ENCODE measurements around the gene GRM7.

Gene GRM7

DNA sequence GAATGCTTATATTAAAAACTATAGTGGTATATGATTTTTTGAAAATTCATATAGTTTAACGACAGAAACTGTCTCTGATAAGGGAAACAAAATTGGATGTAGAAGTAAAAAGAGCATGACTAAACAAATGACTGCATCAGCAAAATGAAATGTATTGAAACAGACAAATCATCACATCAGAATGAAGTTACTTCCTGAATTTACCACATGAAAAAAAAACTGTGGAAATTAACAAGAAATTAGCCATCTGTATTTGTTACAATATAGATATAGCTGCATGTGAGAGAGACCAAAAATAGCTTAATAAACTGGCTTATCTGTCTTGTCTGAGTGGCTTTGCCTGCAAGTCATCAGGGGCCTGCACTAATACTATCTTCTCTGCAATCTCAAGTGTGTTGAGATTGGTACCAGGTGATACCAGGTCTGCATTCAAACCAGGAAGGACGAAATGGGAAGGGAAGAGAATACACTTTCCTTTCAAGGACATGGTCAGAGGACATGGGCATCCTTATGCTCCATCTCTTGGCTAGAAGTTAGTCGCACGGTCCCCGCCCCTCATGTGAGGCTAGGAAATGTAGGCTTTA, 388.7 kb downstream of the GRM7 start:
- DNase-seq = no peak

DNA sequence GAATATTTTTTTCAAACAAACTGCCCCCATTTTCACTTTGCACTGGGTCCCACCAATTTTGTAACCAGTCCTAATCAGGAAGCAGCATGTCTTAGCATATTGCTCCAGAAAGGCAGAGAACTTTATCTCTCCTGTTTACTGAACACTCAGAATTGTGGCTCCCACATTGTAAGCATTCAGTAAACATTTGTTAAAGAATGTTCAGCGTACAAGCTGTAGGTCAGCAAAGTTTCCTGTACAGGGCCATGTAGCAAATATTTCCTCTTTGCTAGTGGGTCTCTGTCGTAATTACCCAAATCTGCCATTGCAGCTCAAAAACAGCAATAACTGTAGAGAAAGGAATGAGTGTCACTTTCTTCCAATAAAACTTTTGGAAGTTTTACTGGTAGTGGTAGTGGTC, 393.3 kb downstream of the GRM7 start:
- no peak for DNase-seq

DNA sequence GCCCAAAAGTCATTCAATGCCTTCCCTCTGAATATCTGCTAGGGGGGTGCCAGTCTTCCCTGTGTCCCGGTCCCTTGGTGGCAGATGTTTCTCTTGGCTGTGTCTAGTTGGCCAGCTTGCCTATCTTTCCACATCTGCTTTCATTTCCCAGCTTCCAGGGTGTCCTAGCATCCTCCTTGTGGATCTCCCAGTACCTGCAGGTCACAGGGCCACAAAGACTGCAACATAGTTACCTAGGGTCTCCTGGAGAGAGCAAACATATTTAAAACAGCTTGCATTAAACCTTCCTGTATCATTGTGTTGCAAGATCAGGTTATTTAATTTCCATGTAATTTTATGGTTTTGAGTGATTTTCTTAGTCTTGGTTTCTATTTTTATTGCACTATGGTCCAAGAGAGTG, 400.1 kb downstream of the GRM7 start:
- no peak for DNase-seq

DNA sequence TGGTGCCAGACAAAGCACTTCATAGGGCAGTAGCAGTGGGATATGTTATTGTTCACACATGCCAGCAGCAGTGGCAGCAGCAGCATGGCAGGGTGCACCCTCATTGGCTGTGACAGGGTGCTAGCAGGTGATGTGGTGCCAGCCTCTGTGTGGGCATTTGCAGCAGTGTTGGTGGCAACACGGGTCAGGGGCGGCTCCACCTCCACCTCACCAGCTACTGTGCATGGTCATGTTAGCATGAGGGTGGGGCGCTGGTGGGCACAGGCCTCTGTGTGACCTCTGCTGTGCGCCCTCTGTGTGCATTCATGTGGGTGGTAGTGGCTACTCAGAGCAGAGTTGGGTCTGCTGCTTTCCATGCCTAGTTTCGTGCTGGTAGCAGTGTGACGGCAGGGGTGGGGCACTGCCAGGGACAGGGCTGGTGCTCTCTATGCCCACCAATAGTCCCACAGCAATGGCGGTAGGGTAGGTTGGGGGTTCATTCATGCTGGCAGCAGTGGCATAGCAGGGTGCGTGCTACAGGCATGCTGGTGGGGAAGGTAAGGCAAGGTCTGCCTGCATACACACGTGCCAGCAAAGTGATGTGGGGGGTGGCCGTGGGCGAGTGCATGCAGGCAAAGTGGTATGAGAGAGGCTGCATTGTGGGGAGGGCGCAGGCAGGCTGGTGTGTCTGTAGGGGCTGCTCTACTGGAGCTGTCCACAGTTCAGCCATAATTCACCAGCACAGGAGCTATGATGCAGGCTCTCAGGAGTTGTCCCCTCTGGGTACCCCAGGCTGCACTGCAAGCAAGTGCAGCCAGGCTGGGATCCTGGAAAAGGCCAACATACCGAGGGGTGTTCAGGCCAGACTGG, 402.7 kb downstream of the GRM7 start:
- no peak for DNase-seq

DNA sequence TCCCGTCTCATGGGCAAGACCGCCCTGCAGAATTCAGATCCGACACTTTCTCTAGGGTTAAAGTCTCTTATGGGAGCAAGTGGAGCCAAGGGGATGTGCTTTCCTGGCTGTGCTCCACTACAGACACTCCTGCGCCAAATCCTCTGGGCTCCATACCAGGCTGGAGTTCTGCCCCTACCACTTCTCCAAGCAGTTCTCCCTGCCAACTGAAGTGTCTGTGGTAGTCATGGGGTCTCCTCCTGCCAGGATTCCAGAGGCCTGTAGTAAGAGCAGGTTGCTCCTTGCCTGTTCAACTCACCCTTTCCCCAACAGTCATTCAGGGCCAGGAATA, 403.2 kb downstream of the GRM7 start:
- no peak for DNase-seq

DNA sequence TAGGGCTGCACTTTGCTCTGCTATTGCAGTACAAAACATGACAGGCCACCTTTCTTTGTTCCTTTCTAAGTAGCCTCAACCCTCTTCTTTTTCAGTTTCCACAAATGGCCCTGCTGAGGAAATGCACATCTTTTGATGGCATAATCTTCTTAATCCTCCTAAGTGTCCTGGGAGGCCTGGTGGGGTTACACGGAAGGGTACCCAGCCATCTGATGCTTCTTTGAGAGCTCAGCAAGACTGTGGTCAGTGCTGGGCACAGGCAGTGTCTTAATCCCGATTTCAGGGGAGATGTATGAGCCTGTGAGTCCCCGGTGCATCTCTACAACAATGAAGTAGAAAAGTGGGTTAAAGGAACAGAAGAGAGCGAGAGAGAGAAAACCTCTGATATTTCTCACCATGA, 404.8 kb downstream of the GRM7 start:
- DNase-seq = no peak

DNA sequence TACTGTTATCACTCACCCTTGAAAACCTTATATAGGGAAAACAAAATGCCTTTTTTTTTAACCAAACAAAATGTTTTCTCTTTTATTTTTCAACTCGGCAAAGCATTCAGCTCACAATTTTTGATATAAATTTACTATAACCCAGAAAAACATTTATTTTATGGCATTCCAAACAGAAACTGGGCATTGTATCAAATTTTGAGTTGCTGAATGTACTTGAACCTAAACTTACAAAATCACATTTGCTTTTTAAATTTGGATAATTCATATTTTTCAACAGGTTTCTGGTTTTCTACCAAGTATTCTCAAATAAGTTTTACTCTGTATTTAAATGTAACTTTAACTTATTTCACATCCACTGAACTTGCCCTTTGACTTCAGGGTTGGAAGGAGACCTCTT, 405.6 kb downstream of the GRM7 start:
- no peak for DNase-seq

DNA sequence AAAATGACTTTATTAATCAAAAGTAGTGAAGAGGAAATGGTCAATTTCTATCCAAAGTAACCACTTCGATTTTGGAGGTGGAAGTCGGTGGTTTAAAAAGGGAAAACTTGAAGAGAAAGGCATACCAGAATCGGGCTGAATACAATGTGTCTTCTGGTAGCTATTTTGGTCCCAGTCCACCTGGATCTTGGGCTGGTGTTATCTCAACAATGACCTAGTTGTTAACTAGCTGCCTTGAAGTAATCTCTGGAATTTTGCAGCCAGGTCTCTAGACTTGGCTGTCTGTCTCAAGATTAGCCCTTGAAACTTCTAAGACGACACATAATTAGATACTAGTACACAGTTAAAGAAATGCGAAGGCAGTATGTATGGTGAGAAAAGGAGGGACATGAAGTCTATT, 409.8 kb downstream of the GRM7 start:
- DNase-seq = no peak

DNA sequence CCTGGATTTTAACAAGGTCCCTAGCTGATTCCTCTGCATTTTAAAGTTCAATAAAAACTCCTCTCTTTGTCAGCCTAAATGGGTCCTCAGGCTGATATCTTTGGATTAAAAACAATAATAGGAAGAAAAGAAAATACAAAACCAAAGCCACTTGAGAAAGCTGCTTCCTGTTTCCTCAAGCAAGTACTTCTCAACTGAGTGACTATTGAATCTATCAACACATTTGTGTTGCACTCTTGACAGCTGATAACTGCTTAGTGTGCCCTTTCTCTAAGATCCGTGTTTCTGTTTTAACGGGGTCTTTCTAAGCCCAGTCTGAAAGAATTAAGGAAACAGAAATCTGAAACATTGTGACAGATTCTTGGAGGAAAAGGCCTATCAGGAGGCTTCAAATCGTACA, 410.7 kb downstream of the GRM7 start:
- DNase-seq = no peak

DNA sequence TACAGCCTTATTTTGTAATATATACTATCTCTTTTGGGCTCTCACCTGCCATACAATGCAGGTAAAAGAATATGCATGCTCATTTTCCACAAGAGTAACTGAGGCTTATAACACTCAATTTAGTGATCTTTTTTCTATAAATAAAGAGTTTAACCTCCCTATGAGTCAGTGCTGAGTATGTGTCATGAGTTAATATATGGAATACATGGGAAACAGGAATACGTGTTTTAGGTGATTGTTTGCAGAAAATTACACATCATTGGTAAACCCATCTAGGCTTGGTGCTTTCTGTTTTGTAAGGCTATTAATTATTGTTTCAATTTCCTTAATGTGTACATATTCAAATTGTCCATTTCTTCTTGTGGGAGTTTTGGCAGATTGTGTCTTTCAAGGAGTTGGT, 411.3 kb downstream of the GRM7 start:
- DNase-seq = no peak

DNA sequence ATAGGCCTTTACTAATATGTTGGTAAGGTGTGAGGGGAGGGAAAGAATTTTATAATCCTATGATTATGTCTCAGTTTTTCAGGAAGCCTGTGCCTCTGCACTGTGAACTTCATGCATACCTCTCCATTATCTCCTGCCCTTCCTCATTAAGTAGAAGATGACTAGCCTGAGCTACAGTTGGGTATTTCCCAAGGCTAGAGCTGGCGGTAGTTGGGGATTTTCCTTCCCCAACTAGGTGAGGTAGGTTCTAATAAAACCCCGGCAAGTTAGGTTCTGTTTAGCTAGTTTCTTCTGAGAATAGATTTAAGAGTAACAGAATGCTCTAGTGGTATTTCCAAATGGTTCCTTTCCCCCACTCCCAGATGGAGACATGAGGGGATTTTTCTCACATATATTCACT, 414.5 kb downstream of the GRM7 start:
- DNase-seq = no peak

DNA sequence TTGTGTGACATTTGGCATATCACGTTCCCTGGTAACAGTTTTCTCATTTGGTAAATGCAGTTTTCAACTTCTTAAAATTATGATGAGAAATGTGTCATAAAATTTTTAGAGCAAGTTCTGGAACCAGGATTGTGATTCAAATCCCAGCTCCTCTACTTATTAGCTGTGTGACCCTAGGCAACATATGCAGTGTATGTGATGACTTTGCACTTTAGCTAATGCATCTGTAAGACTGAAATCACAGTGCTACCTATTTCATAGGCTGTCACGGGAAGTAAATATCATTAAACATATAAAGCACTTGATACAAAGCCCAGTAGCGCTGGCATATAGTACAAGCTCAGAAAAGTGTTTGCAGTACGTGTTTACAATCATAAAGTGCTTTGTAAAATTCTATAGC, 419.4 kb downstream of the GRM7 start:
- DNase-seq = no peak

DNA sequence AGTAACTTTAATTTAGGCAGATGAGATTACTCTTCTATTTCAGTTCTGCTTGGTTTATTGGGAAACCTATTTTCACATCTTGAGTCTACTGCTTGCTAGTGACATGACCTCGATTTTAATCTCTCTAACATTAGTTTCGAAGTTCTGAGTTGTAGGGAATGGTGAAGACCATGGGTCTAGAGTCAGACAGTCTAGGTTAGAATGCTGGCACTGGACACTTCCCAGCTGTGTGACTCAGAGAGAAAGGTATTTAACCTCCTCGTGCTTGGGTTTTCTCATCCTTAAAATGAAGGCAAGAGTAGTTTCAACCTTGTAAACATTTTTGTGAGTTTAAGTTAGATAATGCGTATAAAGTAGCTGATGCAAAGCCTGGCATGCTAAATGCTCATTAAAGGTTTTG, 422.1 kb downstream of the GRM7 start:
- DNase-seq = no peak

DNA sequence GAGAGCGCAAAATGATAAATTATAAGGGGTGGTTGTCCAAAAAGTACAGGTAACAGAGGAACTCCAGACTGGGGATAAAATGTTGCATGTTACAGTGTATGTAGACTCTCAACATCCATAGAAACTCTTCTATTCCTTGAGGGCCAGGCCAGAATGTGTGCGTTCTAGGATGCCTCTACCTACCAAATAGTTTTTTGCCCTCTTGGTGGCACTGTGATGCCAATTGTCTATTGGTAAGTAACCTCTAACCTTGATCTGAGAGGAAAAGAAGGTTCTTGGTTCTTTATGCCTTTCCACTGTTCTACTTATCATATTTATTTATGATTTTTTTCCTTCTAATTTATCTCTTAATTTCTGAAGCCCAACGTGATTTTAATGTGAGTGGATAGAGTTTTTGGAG, 424.6 kb downstream of the GRM7 start:
- DNase-seq = no peak

DNA sequence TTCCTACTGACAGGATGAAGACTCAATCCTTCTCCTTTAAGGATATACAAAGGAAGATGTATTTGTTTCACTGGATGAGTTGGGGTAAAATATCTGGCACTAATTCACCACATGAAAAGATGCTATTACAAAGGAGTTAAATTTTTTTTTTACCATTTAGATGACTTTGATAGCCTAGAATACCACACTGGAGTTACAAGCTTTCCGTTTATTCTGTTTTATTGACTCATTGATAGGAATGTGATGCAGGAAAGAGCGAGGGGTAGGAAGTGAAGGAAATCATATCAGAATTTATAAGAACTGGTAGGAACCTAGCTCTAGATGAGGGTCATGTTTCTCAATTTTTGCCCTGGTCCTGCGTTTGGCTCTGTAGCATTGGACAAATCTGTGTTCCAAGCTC, 427.2 kb downstream of the GRM7 start:
- no peak for DNase-seq

DNA sequence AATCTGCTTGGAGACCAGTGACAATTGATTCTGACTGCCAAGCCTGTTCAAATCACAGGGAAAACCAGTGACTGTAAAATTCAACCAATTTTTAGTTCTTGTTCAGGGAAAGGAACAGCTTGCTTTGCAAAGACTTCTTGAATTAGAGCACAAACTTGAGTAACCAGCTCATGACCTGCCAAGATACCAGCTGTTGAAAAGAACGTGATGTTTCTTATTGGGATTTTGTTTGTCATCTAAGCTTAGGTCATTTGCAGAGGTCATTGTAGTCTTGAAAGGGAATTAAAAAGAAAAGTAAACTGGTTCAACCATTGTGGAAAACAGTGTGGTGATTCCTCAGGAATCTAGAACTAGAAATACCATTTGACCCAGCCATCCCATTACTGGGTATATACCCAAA, 428.2 kb downstream of the GRM7 start:
- DNase-seq = no peak

DNA sequence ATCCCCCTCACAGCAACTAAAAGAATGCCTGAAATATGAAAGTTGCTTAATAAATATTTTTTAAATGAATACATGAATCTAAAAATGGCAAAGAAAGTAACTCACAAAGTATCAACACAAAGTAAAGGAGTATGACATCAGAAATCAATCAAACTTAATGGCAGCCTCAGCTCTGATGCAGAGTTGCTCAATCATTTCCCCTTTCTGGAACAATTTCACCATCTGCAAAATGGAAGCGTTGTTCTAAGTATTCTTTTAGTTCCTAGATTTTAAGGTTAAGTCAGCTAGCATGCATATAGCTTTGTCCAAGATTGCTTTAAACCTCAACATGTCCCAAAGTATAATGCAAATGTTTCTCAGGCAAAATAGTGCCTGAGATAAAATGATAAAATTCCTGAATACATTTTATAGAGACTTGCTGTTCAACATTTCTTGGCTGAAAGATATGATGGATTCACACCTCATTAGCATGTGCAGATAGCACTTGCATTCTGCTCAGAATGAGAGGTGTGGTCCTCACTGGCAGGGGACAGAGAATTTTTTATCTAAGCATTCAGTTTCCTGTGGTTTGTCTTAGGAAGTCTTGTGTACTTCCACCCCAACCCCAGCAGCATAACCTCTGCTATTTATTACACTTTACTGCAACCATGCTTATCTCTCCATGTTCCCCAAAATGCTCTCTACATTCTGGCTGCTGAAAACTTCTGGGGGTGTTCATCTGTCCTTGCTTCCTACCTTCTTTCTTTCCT, 429.3 kb downstream of the GRM7 start:
- no peak for DNase-seq

DNA sequence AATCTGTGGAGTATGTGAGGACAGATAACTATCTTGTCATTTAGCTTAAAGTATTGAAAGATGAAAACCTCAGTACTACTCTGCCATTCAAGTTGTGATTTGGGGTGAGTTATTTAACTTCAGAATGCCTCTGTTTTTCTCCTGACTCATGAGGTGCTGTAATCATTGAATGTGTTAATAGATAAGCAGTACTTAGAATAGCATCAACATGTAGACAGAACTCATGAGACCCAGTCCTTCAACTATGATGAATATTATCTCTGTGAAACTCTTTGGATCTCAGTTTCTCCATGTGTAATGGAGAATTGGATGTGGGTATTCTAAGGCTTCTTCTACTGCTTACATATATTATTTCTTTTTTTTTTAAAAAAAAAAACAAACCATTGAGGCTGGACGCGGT, 431.4 kb downstream of the GRM7 start:
- no peak for DNase-seq

DNA sequence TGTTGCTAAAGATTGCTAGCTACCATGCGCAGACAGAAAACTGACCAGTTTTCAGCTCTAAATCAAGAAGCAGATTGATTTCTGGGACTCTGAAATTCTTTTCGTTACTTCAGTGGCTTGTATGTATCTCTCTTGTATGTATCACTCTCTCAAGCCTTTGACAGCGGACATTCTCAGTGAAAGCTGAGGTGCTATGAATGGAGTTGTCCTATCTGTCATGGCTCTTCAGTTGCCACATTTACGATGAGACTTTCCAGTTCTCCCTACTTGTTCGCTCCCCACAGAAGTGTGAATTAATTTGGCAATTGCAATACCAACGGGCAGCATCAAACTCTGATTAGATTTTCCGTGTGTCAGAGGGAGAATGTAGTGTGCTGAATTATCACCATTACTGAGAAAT, 432.4 kb downstream of the GRM7 start:
- no peak for DNase-seq

DNA sequence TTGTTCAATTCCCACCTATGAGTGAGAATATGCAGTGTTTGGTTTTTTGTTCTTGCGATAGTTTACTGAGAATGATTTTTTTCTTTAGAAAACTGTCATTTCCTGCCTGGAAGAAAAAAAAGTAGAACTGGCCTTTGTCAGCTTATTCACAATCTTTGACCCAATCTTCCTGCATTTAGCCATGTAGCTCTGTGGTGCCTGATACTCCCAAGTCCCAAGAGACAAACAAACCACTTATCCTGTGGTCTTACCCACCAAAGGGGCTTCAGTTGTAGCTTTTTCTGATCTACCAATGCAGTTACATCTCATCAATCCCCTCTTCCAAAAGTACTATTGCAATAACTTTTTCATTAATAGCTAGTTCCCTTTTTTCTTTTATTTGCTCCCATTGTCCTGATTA, 444.6 kb downstream of the GRM7 start:
- DNase-seq = no peak

DNA sequence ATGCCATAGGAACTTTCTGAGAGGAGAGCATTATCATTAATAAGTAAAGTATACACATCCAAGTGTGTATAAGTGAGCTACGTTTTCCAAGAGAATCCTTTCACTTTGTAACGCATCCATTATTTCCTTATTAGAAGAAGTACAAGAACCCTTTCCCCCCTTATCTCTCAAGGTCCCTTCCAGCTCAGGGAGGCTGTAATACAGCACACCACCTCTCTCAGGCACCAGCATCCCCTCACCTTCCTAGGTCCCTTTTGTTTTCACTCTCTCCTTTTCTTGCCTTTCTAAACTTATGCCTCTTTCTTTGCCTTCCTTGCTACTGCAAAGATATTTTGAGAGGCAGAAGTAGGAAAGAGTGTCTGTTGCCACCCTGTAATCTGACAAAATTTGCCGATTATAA, 446.0 kb downstream of the GRM7 start:
- DNase-seq = no peak

DNA sequence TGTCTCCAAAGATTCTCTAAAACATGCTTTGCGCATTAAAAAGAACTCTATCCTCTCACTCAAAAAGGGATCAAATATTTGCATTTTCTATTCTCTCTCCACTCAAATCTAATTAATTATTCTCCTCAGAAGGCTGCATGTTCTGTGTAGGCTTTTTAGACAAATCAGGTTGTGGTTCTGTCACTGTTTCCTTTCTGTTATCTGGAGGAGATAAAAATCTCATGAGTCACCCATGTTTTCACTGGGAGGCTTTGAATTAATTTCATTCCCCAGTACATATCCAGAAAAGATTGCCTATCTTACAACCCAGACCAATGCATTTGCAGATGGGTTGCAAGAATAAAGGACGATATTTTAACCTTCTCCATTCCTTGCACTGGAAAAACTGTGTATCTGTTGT, 446.5 kb downstream of the GRM7 start:
- no peak for DNase-seq

DNA sequence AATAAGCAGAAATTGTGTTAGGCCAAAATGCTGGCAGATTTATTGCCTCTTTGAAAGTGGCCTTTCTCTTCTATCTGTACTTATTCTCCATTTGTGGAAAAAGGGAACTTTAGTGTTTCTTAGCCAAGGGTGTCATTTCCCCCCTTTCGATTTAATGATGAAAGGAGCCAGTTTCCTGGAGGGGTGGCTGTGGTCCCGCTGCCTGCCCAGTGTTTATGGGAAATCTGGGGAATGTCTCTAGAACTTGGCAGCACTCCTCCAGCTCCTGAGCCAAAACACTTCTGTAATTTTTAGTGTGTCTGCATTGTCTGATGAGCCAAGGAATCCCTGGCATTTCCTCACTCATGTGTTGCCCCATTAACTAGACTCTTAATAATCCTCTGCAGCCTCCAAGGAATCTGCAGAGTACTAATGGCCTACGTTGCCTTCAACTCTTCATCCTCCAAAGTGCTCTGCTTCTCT, 448.8 kb downstream of the GRM7 start:
- no peak for DNase-seq

DNA sequence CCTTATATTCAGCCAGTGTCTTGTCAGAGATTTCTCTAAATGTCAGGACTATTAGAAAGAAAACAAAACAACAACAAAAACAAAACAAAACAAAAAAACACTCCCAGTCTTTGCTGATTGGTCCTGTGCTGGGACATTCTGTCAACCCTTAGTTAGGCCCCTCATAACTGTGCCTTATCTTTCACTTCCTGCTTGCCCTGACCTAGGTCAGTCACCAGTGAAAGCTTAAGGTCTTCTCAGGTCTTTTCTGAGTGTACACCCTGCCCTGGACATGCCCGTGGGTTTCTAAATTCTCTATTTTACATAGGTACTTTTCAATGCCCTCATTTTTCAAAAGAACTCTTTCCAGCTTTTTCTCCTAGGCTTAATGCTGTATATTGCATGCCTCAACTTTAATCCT, 454.1 kb downstream of the GRM7 start:
- DNase-seq = no peak
